HG03108 (cell line): ENCODE results near the gene KIAA2012.

Source experiments
- ATAC-seq: cut with Tn5 transposase; IDR thresholded peaks from one replicate; pipeline ENCODE4 v1.9.1; 2021; ENCODE audit warnings: moderate library complexity; ENCODE audit not compliant: unreplicated experiment

Gene KIAA2012

DNA sequence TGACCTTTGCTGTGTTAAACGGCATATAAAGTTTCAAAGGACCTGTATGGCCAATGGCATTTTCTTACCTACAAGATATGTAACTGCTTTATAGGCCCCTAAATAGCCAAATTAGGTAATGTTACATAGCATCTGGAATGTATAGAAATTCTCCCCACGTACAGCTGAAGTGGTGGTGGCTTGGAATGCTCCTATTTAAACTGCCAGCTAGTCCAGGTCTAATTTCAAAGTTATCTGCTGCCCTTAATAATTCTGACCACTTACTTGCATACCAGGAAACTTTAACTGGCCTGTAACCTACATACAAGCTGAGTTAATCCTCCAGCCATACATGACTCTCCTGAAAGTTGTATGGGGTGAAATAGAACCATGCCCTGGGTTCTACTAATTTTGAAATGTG is 1.3 kb downstream of the KIAA2012 start:
- no peak for ATAC-seq

DNA sequence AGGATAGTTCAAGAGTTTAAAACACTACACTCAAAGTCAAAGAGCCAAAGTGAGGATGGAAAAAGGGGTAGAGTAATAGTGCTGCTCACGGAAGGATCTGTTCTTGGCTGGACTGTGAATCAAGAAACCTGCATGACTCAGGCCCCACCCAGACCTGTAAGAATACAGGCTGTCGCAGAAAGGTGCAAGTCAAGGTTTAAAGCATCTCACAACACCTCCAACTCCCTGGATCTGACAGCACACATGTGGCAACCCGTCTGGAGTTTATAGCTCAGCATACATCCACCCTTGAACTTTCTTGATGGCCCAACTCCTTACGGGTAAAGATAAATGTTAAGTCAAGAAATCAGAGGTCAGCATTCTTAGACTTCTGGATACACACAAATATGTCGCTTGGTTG is 6.3 kb downstream of the KIAA2012 start:
- no peak for ATAC-seq

DNA sequence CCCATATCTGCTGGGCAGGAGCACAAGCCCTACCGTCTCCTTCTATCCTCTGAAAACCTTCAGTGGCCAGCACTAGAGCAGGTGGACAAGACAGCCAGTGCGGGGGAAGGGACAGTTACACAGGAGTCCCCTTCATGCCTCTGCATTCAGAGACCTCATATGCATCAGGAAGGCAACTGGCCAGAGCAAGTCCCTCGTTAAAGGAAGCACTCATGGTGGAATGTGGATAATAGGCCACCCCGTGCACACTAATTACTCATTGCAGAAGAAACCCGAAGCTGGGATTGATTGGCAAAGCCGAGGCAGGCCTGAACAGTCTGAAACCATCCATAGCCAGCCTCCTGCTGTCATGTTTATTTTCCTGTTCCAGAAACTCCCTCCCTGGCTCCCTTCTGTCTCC is 11.2 kb downstream of the KIAA2012 start:
- ATAC-seq, result no peak

DNA sequence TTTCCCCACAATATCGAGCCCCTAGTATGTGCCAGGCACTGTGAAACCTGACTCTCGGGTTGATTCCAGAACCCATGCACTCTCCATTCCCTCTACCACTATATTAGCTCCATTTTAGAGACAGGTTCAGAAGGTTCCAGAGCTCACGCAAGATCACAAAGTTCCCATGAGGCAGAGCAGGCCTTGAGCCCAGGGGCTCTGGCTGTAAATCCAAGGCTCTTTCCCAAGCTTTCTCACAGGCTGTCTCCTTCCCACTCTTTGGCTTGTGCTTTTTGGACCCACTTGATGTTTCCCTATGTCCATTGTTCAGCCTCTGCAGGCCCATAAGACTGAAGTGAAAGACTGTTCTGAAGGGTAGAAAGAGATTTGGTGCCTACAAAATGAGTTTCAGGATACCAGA is 15.7 kb downstream of the KIAA2012 start:
- no peak for ATAC-seq

DNA sequence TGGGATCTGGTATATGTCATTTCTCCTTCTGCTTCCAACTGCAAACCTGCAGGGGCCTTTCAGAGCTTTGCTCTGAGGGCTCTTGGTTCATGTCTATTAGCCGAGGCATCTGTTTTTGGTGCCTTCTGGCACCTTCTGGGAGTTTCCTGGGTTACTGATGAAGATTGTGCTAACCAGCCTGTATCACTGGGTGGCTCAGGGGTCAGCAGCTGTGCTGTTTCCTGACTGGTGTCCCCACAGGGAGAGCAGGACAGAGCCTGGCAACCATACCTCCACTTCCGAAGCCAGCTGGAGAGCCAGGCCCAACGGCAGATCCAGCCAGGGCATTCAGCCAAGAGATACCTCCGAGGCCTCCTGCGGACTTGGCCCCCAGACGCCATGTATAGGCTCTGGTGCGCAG is 17.5 kb downstream of the KIAA2012 start:
- no peak for ATAC-seq

DNA sequence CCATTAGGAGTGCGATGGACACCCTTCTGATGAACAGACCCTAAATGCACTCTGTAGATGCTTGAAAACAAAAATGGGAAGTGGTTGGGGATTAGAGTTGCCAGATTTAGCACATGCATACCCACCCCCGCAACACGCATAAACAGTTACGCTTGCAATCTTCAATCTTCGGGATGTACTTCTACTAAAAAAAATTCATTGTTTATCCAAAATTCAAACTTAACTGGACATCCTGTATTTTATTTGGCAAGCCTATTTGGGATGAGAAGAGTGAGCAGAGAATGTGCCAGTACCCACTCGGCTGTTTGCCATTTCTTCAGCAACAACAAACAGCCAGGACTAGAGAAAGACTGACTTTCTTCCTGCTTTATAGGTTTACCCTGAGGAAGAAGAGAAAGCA is 18.4 kb downstream of the KIAA2012 start:
- ATAC-seq, result no peak

DNA sequence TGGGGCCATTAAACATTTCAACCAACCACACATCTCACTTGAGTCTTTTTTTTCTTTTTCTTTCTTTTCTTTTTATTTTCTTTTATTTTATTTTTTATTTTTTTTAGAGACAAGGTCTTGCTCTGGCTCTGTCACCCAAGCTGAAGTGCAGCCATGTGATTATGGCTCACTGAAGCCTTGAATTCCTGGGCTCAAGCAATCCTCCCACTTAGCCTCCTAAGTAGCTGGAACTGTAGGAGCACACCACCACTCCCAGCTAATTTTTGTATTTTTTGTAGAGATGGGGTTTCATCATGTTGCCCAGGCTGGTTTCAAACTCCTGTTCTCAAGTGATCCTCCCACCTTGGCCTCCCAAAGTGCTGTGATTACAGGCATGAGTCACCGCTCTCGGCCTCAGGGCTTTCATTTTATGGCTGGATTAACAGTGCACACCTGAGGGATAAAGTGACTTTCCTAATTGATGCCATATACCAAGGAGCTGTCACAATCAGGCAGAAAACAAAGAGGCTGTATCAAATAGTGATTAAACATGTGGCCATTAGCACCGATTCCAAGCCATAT is 21.5 kb downstream of the KIAA2012 start:
- no peak for ATAC-seq

DNA sequence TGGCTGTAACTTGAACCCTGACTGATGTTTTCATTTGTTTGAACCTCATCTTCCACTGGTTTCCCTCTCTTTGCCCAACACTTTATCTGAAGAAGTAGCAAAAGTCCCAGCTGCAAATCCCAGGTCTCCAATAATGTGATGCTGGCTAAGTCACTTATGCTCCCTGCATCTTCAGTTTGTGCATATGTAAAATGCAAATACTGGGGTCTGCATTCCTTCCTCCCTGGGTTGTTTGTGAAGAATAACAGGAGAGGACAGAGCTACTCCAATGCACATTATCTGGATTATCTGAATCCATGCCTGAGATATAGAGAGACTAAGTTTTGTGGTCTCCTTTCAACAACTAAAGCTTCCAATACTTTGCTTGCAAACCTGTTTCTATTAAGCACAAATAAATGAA is 22.2 kb downstream of the KIAA2012 start:
- ATAC-seq, result no peak

DNA sequence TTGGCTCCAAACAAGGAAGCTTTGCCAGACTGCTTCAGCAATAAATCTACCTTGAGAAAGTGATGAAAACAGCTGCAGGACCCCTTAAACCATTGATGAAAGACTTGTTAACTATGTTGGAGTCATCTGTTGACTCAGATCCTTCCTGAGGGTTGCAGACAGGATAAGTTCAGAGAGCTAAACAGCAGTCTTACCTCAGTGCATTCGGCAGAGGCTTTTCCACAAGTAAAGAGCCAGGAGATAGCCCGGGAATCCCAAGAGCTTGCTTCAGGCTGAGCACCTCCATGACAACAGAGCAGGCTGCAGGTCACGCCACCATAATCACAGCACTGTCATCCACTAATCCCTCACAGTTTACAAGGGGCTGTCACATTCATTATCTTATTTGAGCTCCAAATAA is 23.7 kb downstream of the KIAA2012 start:
- ATAC-seq, result no peak

DNA sequence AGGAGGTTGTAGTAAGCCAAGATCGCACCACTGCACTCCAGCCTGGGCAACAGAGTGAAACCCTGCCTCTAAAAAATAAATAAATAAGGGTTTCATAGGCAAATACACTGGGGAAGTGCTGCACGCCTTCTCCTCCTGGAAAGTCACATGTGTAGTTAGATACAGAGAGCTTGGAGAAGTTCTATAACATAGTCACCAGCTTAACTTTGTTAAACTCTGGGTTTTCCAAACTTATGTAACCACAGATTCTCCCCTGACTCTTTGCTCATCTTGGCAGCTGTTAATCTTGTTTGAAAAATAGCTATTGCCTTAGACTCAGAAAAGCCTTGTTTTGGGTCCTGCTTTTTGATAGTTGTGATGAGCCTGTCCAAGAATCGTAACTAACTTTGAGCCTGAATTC is 25.2 kb downstream of the KIAA2012 start:
- ATAC-seq, result no peak

DNA sequence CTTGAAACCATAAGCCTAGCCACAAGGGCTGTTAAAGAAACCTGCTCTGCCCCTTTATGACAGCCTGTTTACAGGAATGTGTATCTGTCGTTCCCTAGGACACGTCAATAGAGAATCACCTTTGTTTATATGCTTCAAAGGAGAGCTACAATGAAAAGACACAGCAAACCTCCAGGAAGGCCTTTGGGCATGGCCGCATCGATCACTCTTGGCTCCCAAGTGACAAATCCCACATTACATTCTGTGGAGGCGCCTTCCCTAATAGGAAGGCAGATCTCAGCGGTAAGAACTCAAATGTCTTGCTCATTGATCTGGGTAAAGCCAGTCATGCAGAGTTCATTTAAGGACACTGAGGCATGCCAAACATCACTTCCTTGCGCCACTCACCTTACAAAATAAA is 26.5 kb downstream of the KIAA2012 start:
- ATAC-seq, result no peak

DNA sequence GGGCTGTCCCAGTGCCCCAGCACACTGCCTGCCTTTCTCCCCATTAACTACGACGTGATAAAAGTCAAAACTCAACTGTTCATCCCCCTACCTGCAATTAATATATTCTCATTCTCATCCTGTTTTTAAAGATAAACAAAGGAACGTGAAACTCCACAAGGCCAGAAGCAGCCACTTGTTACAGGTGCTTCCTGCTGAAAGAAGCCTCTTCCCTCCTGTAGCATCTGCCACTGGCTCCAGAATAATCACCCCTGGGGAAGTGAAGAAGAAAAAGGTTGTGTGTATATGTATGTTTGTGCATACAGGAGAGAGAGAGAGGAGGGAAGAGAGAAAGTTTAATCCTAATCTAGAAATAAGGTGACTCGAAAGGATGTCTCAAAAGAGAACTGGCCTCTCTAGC is 27.1 kb downstream of the KIAA2012 start:
- no peak for ATAC-seq

DNA sequence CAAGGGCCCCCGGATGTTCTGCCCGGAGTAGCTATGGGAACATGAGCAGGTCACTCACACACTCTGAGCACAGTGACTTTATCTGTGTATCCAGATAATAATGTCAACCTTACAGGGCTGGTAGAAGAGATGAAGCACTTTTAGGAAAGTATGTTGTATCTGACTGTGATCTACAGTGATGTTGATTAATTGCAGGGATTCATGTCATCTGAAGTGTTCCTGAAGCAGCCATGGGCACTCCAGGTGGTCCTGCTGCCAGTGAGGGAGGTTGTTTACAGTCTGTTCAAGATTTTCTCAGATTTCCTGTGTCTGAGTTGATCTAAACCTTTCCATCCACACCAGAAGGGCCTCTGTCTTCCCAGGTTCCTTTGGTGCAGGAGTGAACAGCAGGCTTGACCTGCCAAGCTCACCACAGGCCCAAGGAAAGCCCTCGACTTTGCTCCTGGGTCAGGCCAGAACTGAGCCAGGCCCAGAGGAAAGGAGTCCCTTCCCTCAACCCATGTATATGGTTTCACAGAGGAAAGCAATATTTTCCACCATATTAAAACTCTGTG is 28.0 kb downstream of the KIAA2012 start:
- ATAC-seq, result no peak

DNA sequence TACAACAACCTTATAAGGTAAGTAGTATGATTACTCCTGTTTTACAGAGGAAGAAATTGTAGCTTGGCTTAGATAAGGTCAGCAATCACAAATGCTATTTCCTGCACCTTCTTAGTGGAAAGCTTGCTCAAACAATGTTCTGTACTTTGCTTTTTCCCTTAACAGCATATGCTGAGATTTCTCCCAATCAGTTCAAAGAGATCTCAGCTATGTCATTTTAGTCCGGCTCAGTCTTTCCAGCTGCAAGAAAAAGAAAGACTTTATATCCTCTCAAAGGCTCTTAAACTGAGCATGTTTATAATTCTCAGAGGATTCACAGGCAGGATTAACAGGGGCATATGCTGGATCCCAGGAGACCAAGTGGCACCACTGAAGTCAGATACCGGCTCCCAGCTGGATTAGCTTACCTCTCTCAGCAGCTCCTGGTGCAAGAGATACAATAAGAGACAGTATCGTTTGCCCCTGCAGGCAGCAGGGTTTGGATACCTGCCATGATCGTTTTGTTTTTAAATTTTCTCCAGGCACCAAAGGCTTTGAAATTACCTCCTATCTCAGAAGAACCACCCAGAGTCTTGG is 29.5 kb downstream of the KIAA2012 start:
- ATAC-seq, result no peak

DNA sequence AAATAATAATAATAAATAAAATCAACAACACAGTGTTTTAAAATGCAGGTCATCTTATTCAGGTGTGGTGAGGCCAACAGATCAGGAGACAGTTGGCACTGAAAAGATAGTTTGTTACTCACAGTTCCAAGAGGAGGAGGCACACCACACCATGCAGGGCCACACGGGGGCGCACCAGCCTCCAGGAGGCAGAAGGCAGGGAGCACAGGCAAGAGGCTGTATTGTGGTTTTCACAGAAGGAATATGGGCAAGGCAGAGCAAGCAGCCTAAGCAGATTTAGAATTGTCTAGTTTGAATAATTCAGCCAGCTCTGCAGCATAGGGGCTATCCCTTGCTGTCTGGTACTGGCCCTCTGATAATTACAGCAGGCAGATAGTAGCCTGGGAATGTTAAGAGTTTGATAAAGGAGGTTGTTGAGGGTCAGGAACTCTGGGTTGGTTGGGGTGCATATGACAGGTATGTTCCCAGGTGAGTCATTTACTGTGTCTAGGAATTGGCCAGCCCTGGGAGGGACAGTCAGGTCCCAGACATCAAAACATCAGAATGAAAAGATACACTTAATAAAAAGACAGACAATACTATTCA is 31.3 kb downstream of the KIAA2012 start:
- no peak for ATAC-seq

DNA sequence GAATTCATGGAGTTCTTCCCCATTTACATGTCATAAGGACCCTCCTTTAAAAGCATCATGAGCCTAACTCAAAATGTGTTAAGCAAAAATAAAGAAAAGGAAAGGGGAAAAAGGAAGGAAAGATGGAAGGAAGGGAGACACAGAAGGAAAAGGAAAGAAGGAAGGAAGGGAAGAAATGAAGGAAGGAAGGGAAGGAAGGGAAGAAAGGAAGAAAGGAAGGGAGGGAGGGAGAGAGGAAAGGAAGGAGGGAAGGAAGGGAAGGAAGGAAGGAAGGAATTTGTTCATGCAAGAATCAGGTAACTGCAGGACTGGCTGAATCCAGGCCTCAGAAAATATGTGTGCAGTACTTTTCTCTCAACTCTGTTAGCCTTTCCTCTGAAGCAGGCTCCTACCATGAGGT is 32.0 kb downstream of the KIAA2012 start:
- no peak for ATAC-seq

DNA sequence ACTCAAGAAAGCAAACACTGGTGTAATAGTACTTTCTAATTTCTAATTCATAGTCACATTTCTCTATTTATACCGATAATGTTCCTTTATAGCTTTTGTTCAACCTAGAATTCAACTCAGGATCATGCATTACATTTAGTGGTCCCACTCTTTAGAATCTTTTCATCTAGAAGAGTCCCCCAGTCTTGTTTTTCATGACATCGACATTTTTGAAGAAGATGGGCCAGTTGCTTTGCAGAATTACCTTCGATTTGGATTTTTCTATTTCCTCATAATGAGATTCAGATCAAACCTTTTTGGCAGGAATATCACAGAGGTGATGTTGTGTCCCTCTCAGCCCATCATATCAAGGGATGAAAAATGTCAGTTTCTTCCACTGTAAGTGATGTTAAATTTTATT is 35.3 kb downstream of the KIAA2012 start:
- ATAC-seq, result no peak

DNA sequence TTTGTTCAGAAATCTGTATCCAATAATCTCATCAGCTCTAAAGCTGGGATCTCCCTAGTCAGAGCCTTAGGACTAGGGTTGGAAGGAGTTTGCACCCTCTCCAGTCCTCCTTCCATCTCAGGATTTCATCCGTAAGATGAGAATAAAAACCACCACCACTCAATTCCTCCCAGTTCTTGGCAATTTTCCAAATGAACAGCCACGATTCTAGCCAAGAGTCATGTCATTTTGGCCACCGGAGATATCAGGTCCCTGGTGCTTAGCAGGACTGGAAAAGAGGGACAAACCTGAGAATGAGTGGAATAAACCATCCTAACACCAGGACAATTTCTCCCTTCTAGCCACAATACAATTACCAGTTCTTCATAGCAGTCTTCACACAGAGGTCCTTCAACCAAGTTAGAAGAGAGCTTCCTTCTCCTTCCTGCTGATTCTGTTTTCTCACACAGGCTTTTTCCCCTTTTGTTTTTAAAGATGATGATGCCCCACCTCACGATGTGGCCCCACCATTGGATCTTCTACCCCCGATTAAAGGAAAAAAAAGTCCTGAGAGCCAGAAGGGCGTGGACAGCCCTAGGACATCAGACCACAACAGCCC is 36.2 kb downstream of the KIAA2012 start:
- no peak for ATAC-seq

DNA sequence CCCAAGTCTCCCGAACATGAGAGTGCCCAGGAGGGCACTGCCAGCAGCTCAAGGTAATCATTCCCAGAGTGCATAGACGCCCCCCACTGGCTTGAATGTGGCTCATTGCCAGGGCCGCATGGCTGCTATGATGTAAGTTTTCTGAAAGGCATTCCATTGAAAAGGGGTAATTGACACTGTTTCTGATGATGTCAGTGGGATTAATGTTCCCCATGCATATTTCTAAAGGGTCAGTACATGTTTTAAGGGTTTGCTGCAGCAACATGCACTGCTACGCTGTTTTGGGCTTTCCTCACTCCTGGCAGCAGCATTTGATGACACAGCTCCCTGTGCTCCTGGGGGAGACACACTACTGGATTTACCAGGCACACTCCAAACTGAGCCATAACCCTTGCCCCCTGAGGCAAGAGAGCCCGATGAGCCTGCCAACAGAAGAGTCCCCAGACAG is 36.7 kb downstream of the KIAA2012 start:
- ATAC-seq, result no peak

DNA sequence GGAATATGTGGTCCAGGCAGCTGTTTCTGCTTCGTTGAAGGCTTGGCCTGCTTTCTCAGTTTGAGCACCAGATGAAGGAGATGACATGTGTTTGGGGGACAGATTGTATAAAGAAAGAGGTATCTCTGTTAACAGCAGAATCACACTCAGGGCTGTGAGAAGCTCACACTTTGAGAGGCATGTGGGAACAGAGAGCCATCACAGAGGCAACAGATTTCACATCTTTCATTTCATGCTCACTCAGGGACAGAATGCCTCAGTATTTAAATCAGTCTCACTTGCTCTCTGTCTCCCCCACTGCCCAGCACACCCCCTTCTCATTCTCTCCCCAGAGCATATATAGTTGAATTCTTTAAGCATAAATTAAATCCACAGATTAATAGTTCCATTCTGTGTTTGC is 37.4 kb downstream of the KIAA2012 start:
- ATAC-seq, result no peak

DNA sequence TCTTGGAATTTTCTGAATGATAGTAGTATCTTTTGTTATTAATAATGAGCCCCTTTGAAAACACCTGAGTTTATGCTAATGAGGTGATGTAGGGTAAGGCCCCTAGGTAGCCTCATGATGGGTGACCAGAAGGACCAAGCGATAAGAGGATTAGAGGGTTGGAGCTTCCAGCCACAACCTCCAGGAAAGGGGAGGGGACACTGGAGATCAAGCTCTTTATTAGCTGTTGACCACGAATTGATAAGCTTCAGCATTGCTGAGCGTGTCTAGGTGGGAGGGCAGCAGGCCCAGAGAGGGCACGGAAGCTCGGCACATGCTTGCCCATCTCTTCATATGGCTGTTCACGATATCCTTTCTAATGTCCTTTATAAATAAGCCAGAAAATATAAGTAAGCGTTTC is 39.0 kb downstream of the KIAA2012 start:
- ATAC-seq, result no peak

DNA sequence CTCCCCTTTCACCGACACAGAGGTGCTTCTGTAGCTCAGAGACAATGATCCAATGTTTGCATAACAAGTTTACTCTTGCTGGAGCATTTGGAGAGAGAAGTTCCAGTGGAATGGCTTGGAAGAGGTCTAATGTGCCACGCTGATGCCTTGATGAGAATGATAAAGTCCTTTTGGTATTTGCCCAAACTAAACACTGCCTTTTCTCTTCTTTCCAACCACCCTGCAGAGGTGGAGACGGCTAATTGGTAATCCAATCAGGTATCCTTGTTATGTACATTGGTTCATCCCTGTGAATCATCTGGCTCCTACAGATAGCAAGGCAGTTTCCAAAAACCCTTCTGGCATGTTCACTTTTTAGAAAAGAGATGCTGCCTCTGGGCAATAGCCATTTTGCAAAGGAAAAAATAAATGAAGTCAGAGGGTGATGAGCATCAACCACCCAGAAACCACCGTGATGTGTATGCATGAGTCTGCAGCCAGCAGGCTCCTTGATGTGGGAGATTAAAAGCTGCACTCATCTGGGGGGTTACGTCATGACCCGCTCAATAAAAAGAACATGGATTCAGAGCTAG is 40.6 kb downstream of the KIAA2012 start:
- no peak for ATAC-seq
